Right lobe of liver (tissue), 4 donors: ENCODE measurements around the gene ADARB2.

Experiments used
- POLR2A ChIP-seq: fragments of 450-650 bp; IDR thresholded peaks from one replicate; pipeline ENCODE4 v1.6.1; 2017; ENCODE audit warnings: antibody characterized with exemption, mild to moderate bottlenecking
- TF ChIP-seq, protein P1 (sequence below), 4 donors: fragments of 200-600 bp in 3 of 4; fragments of 450-650 bp in 1 of 4; IDR thresholded peaks; one replicate each; pipeline versions ENCODE4 v1.5.1 to v1.8.0; 2016 to 2022; ENCODE audit warnings: antibody characterized with exemption in 4 of 4, mild to moderate bottlenecking in 2 of 4
- donor health status: DM: no; HTN: no; CAD: no.
- donor health status: DM: no; HTN: no; CAD: no.
- donor health status: DM: no; HTN: yes; CAD: no.

DNA sequence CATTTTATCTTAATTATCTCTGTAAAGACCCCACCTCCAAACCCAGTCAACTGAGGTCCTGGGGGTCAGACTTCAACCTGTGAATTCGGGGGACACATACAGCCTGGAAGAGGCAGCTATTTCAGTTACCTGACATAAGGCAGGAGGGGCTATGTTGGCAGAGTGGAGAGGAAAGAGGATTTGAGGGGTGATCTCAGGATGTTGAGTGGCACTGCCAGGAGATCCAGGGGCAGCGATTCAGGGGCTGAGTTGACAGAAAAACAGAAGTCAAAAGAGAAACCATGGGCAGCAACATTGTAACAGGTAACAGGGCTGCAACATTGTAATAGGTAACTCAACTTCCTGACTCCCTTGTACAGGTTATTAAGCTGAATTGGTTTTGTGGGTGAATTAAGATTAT is 162.6 kb downstream of the ADARB2 start:
- TF ChIP-seq, protein P1, sequence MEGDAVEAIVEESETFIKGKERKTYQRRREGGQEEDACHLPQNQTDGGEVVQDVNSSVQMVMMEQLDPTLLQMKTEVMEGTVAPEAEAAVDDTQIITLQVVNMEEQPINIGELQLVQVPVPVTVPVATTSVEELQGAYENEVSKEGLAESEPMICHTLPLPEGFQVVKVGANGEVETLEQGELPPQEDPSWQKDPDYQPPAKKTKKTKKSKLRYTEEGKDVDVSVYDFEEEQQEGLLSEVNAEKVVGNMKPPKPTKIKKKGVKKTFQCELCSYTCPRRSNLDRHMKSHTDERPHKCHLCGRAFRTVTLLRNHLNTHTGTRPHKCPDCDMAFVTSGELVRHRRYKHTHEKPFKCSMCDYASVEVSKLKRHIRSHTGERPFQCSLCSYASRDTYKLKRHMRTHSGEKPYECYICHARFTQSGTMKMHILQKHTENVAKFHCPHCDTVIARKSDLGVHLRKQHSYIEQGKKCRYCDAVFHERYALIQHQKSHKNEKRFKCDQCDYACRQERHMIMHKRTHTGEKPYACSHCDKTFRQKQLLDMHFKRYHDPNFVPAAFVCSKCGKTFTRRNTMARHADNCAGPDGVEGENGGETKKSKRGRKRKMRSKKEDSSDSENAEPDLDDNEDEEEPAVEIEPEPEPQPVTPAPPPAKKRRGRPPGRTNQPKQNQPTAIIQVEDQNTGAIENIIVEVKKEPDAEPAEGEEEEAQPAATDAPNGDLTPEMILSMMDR (IDR thresholded peaks at IDR 0.05) = no peak
- TF ChIP-seq POLR2A = no peak
